GM18873 (cell line): ENCODE data around the gene TRIM8.

Experiments used
- ATAC-seq: cut with Tn5 transposase; IDR thresholded peaks from one replicate; pipeline ENCODE4 v1.9.1; 2021; ENCODE audit warnings: mild to moderate bottlenecking, moderate library complexity, moderate number of reproducible peaks; ENCODE audit not compliant: unreplicated experiment, low FRiP score

TRIM8 gene

GRCh38 chr10:102648269-102648888 is 4.1 kb downstream of the TRIM8 start:
- no peak for ATAC-seq

- ATAC-seq: no peak
Observed at GRCh38 chr10:102648889-102649796, 4.9 kb downstream of the TRIM8 start.

DNA sequence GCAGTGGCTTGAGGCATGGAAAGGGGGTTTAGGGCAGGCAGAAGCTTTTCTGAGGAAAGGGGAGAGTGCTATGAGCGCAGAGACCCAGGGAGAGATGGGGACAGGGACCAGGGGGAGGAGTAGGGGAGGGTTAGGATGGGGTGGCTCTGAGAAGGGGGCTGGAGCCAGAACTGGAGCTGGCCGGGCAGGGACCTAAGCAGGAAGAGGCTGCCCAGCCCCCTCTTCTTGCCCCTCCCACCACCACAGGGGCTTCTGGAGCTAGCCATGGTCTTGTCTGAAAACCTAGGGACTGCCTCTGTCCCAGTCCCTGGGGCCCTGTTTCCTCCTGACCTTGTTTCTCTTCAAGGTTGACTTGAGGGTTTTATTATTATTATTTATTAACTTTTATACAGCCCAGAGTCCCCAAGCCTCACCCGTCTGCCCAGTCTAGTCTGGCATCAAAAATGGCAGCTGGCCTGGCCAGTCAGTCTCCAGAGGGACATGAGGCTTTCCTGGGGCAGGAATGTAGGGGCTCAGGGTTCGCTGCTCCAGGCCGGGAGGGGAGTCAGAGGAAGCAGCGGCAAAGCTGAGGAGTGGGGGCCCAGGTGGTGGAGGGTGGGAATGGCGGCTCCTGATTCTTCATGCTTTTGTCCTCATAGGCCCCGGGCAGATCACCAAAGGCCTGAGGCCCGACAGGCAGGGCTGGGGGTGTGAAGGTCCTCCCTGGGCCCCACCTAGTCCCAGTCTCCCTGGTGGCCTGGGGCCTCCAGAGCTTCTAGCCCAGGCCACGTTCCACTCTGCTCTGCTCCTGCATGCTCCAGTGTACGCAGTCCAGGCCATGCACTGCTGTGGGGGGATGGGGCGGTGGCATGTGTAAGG is 5.7 kb downstream of the TRIM8 start:
- ATAC-seq: no peak

- no peak for ATAC-seq
Observed at GRCh38 chr10:102650655-102651454, 6.6 kb downstream of the TRIM8 start.

GRCh38 chr10:102651455-102652169 is 7.3 kb downstream of the TRIM8 start:
- no peak for ATAC-seq

DNA sequence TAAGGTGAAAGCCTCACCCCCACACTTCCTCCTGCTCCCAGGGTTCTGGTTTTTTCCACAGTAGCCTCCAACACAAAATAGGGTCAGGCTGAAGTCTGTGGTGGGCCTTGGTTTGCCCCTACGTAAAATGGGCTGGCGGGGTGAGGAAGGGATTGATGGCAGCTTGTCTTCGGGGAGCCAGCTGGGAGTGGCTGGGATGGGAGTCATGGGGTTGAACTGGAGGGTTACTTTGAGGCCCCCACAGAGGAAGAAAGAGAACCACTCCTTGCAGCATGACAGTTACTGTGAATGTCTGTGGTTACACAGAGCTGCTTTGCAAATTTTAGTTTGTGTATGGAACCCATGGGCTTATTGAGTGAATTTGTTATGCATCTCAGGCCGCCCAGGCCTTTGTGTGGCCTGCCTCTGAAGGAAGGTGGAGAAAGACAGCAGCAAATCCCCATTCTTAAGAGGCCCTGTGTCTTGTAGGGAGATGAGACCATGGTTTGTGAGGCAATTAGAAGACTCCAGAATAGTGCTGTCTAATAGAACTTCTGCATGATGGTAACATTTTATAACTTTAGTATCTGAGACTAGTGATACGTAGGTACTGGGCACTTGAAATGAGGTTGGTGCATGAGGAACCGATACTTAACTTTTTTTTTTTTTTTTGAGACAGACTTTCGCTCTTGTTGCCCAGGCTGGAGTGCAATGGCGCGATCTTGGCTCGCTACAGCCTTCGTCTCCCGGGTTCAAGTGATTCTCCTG is 8.1 kb downstream of the TRIM8 start:
- no peak for ATAC-seq

- no peak for ATAC-seq
Observed at GRCh38 chr10:102653060-102653459, 8.8 kb downstream of the TRIM8 start.

GRCh38 chr10:102654566-102654965 is 10.3 kb downstream of the TRIM8 start:
- no peak for ATAC-seq

- no peak for ATAC-seq
Observed at GRCh38 chr10:102654969-102655368, 10.7 kb downstream of the TRIM8 start.

- ATAC-seq: no peak
Observed at GRCh38 chr10:102656026-102656425, 11.7 kb downstream of the TRIM8 start.

- ATAC-seq: no peak
Observed at GRCh38 chr10:102656791-102657371, 12.6 kb downstream of the TRIM8 start.

- no peak for ATAC-seq
Observed at GRCh38 chr10:102657451-102657850, 13.2 kb downstream of the TRIM8 start.

- no peak for ATAC-seq
Observed at GRCh38 chr10:102657984-102658724, 13.9 kb downstream of the TRIM8 start.

DNA sequence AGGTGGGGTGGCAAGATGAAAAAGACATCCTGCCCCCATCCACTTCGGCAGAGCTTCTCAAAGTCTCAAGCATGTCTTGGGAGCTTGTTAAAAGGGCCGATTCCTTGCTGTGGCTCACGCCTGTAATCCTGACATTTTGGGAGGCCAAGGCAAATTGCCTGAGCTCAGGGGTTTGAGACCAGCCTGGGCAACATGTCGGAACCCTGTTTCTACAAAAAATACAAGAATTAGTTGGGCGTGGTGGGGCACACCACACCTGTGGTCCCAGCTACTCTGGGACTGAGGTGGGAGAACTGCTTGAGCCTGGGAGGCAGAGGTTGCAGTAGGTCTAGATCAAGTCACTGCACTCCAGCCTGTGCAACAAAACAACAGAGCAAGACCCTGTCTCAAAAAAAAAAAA is 14.5 kb downstream of the TRIM8 start:
- no peak for ATAC-seq

DNA sequence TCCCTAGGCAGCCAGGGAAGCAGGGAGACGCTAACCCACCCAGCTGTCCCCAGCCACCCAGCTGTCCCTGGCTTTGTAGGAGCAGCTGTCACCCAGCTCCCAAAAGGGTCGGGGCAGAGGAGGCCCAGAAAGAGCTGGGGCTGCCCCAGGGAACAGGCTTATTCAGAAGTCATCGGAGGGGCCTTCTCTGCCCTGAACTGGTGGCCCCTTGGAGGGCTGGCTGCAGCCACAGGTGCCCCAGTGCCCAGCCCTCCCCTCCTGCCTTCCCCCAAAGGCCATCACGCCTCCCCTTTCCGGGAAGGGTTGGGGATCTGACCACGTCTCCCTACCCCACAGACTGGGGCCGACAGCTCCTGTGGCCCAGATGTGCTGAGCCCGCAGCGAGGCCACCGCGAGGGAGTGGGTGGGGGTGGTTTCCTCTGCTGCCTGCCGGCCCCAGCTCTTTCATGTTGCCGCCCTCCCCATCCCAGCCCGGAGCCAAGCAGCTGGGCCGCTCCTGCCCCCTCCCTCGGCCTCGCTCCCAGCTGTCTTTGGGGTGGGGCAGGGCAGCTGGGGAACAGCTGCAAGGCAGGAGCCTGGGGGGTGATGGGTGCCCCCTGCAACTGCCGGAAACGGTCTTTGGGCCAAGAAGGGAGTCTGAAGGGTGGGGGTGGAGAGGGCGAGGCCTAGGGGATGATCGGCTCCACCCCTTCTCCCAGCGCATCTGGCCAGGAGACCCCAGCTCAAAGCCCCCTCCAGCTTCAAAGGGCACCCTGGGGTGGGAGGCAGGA is 16.8 kb downstream of the TRIM8 start:
- peak; percentile 66 for ATAC-seq

GRCh38 chr10:102661658-102662028 is 17.4 kb downstream of the TRIM8 start:
- ATAC-seq: peak; percentile 15

- ATAC-seq: no peak
Observed at GRCh38 chr10:102665904-102666509, 21.7 kb downstream of the TRIM8 start.
